NB4 (cell line): ENCODE measurements around the gene FAM118A.
A peak's percentile ranks its signal among the peaks of the same experiment; 100 is the strongest.

Experiments used
- MYC ChIP-seq: IDR thresholded peaks from 2 replicates; pipeline ENCODE4 v1.6.1; 2011; ENCODE audit warnings: low read depth, low read length
- POLR2A ChIP-seq: IDR thresholded peaks from 2 replicates; pipeline ENCODE4 v1.6.1; 2011; ENCODE audit warnings: mild to moderate bottlenecking; ENCODE audit not compliant: insufficient read length; ENCODE audit errors: extremely low read depth
- TF ChIP-seq, protein P1 (sequence below): IDR thresholded peaks from one replicate; pipeline ENCODE4 v1.5.1; 2012; ENCODE audit warnings: low read depth, low read length
- TF ChIP-seq, protein P2 (sequence below): IDR thresholded peaks from 2 replicates; pipeline ENCODE4 v1.6.1; 2011; ENCODE audit warnings: low read depth, low read length

DNA sequence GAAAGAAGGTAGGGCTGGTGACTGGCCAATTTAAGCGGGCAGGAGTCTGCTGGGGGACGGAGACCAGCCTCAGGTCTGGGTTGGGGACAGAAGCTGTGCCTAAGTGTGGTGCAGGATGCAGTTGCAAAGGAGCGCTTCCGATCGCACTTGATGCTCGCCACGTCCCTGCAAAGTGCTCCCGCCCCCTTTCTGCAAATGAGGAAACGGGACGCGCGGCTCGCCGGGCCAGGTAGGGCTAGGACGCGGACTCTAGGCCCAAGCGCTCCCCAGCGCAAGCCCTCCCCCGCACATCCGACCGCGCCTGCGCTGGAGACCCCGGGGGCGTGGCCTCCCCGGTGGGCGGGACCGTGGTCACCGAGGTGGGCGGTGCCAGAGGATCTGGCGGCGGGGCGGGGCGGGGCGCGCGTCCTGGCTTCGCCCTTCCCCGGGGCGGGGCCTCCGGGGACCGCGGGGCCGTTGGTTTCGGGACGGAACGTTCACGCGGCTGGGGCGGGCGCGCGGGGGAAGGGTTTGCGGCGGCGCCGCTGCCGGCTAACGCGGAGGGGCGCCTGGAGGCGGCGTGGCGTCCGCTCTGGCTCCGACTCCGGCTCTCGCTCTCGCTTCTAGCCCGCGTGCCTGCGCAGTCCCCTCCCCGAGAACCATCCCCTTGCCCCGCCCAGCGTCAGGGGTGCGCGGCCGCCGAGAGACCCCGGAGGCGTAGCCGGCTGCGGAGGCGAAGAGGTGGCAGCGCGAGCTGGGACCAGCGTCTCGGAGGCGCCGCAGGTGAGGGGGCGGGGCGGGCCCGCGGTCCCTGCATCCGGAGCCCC lies at the start of gene FAM118A:
- TF ChIP-seq, protein P1, sequence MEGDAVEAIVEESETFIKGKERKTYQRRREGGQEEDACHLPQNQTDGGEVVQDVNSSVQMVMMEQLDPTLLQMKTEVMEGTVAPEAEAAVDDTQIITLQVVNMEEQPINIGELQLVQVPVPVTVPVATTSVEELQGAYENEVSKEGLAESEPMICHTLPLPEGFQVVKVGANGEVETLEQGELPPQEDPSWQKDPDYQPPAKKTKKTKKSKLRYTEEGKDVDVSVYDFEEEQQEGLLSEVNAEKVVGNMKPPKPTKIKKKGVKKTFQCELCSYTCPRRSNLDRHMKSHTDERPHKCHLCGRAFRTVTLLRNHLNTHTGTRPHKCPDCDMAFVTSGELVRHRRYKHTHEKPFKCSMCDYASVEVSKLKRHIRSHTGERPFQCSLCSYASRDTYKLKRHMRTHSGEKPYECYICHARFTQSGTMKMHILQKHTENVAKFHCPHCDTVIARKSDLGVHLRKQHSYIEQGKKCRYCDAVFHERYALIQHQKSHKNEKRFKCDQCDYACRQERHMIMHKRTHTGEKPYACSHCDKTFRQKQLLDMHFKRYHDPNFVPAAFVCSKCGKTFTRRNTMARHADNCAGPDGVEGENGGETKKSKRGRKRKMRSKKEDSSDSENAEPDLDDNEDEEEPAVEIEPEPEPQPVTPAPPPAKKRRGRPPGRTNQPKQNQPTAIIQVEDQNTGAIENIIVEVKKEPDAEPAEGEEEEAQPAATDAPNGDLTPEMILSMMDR: no peak
- TF ChIP-seq POLR2A: peak; percentile 74
- TF ChIP-seq MYC: peak; percentile 83
- TF ChIP-seq, protein P2, sequence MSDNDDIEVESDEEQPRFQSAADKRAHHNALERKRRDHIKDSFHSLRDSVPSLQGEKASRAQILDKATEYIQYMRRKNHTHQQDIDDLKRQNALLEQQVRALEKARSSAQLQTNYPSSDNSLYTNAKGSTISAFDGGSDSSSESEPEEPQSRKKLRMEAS: peak; percentile 1; the same call in 1 of the 2 replicates
